Measurements from ENCODE around the gene ABCC8.

The ABCC8 gene

GRCh38 chr11:17394743-17395390 lies 81.8 kb downstream of the ABCC8 start:
- peaks cover 3% of the 10 kb centered on the region; the same call in 1 of the 2 replicates for H3K4me1 ChIP-seq (ENCODE audit: insufficient read depth, low read length)
- H3K27me3 ChIP-seq (ENCODE audit: insufficient read depth, low read length), result no peaks in the 10 kb centered on the region
- H3K27ac ChIP-seq (ENCODE audit: low read depth, low read length), result no peak overlapping the region
- H3K9ac ChIP-seq (ENCODE audit: low read depth, low read length), result no peak overlapping the region
- no peaks in the 10 kb centered on the region for H3K36me3 ChIP-seq (ENCODE audit: insufficient read depth, low read length)
- no peaks in the 10 kb centered on the region for H3K9me3 ChIP-seq (ENCODE audit: insufficient read depth, low read depth, low read length)
- 90% methylated on average over 10 of the region's 10 CpGs for WGBS
- no peak overlapping the region for H3K4me3 ChIP-seq (ENCODE audit: low read length)

GRCh38 chr11:17393472-17393871 lies 83.2 kb downstream of the ABCC8 start:
- no peak overlapping the region for H3K4me3 ChIP-seq (ENCODE audit: low read length)
- 92% methylated on average over 5 of the region's 6 CpGs for WGBS
- H3K27me3 ChIP-seq (ENCODE audit: insufficient read depth, low read length), result peaks cover 3% of the 10 kb centered on the region
- no peak overlapping the region for H3K9ac ChIP-seq (ENCODE audit: low read depth, low read length)
- no peak overlapping the region for H3K27ac ChIP-seq (ENCODE audit: low read depth, low read length)
- no peaks in the 10 kb centered on the region for H3K9me3 ChIP-seq (ENCODE audit: insufficient read depth, low read depth, low read length)
- H3K36me3 ChIP-seq (ENCODE audit: insufficient read depth, low read length), result no peaks in the 10 kb centered on the region
- peaks cover 6% of the 10 kb centered on the region; the same call in 1 of the 2 replicates for H3K4me1 ChIP-seq (ENCODE audit: insufficient read depth, low read length)

- no peak overlapping the region for H3K4me3 ChIP-seq (ENCODE audit: low read length)
- peaks cover 8% of the 10 kb centered on the region for H3K27me3 ChIP-seq (ENCODE audit: insufficient read depth, low read length)
- H3K4me1 ChIP-seq (ENCODE audit: insufficient read depth, low read length), result peaks cover 6% of the 10 kb centered on the region; the same call in 1 of the 2 replicates
- no peak overlapping the region for H3K27ac ChIP-seq (ENCODE audit: low read depth, low read length)
- H3K9me3 ChIP-seq (ENCODE audit: insufficient read depth, low read depth, low read length), result no peaks in the 10 kb centered on the region
- 89% methylated on average over 14 of the region's 14 CpGs for WGBS
- H3K36me3 ChIP-seq (ENCODE audit: insufficient read depth, low read length), result no peaks in the 10 kb centered on the region
- no peak overlapping the region for H3K9ac ChIP-seq (ENCODE audit: low read depth, low read length)
These were observed 83.8 kb downstream of the ABCC8 start for GRCh38 chr11:17392872-17393271.

GRCh38 chr11:17391493-17392355 lies 84.9 kb downstream of the ABCC8 start:
- no peak overlapping the region for H3K4me3 ChIP-seq (ENCODE audit: low read length)
- peaks cover 8% of the 10 kb centered on the region for H3K27me3 ChIP-seq (ENCODE audit: insufficient read depth, low read length)
- H3K9ac ChIP-seq (ENCODE audit: low read depth, low read length), result no peak overlapping the region
- peaks cover 6% of the 10 kb centered on the region; the same call in 1 of the 2 replicates for H3K4me1 ChIP-seq (ENCODE audit: insufficient read depth, low read length)
- H3K9me3 ChIP-seq (ENCODE audit: insufficient read depth, low read depth, low read length), result no peaks in the 10 kb centered on the region
- no peaks in the 10 kb centered on the region for H3K36me3 ChIP-seq (ENCODE audit: insufficient read depth, low read length)
- no peak overlapping the region for H3K27ac ChIP-seq (ENCODE audit: low read depth, low read length)
- WGBS, result 81% methylated on average over 3 of the region's 3 CpGs

- peak overlapping the region; percentile 73 for H3K4me3 ChIP-seq (ENCODE audit: low read length)
- H3K9ac ChIP-seq (ENCODE audit: low read depth, low read length), result no peak overlapping the region
- H3K4me1 ChIP-seq (ENCODE audit: insufficient read depth, low read length), result peaks cover 6% of the 10 kb centered on the region; the same call in 1 of the 2 replicates
- no peaks in the 10 kb centered on the region for H3K9me3 ChIP-seq (ENCODE audit: insufficient read depth, low read depth, low read length)
- 79% methylated on average over 10 of the region's 10 CpGs for WGBS
- no peak overlapping the region for H3K27ac ChIP-seq (ENCODE audit: low read depth, low read length)
- peaks cover 8% of the 10 kb centered on the region for H3K27me3 ChIP-seq (ENCODE audit: insufficient read depth, low read length)
- no peaks in the 10 kb centered on the region for H3K36me3 ChIP-seq (ENCODE audit: insufficient read depth, low read length)
These were observed 86.5 kb downstream of the ABCC8 start for GRCh38 chr11:17389957-17390649.

- 4% methylated on average over 39 of the region's 55 CpGs for WGBS
- no peaks in the 10 kb centered on the region for H3K9me3 ChIP-seq (ENCODE audit: insufficient read depth, low read depth, low read length)
- H3K4me1 ChIP-seq (ENCODE audit: insufficient read depth, low read length), result peaks cover 6% of the 10 kb centered on the region; the same call in 1 of the 2 replicates
- no peak overlapping the region for H3K27ac ChIP-seq (ENCODE audit: low read depth, low read length)
- H3K4me3 ChIP-seq (ENCODE audit: low read length), result peak overlapping the region; percentile 73
- peak overlapping the region; percentile 64 for H3K9ac ChIP-seq (ENCODE audit: low read depth, low read length)
- peaks cover 8% of the 10 kb centered on the region for H3K27me3 ChIP-seq (ENCODE audit: insufficient read depth, low read length)
- no peaks in the 10 kb centered on the region for H3K36me3 ChIP-seq (ENCODE audit: insufficient read depth, low read length)
These were observed 87.3 kb downstream of the ABCC8 start for GRCh38 chr11:17389211-17389956.

- Histone ChIP-seq H3K27me3 (ENCODE audit: insufficient read depth, low read length) (peaks cover 8% of the 10 kb centered on the region), H3K9ac (ENCODE audit: low read depth, low read length) (peak within 1 kb of the TSS; percentile 64), H3K4me1 (ENCODE audit: insufficient read depth, low read length) (peaks cover 6% of the 10 kb centered on the region; the same call in 1 of the 2 replicates), H3K27ac (ENCODE audit: low read depth, low read length) (no peak within 1 kb of the TSS), H3K36me3 (ENCODE audit: insufficient read depth, low read length) (no peaks in the 10 kb centered on the region), H3K9me3 (ENCODE audit: insufficient read depth, low read depth, low read length) (no peaks in the 10 kb centered on the region), H3K4me3 (ENCODE audit: low read length) (peak within 1 kb of the TSS; percentile 73)
- WGBS, result 3% methylated on average over 53 of the region's 53 CpGs
These were observed 87.9 kb downstream of the ABCC8 start, which contains the start of gene KCNJ11 for GRCh38 chr11:17388609-17389210. Gene KCNJ11 (minus strand): TSS chr11:17388659. CDS start chr11:17388091, 568 bp downstream.

- no peaks in the 10 kb centered on the region for H3K9me3 ChIP-seq (ENCODE audit: insufficient read depth, low read depth, low read length)
- H3K9ac ChIP-seq (ENCODE audit: low read depth, low read length), result no peak overlapping the region
- H3K4me3 ChIP-seq (ENCODE audit: low read length), result no peak overlapping the region
- H3K36me3 ChIP-seq (ENCODE audit: insufficient read depth, low read length), result no peaks in the 10 kb centered on the region
- peaks cover 6% of the 10 kb centered on the region; the same call in 1 of the 2 replicates for H3K4me1 ChIP-seq (ENCODE audit: insufficient read depth, low read length)
- peaks cover 8% of the 10 kb centered on the region for H3K27me3 ChIP-seq (ENCODE audit: insufficient read depth, low read length)
- WGBS, result 95% methylated on average over 20 of the region's 20 CpGs
- H3K27ac ChIP-seq (ENCODE audit: low read depth, low read length), result no peak overlapping the region
These were observed 88.8 kb downstream of the ABCC8 start for GRCh38 chr11:17387811-17388210.

- Histone ChIP-seq H3K36me3 (ENCODE audit: insufficient read depth, low read length) (no peaks in the 10 kb centered on the region), H3K27ac (ENCODE audit: low read depth, low read length) (no peak overlapping the region), H3K4me3 (ENCODE audit: low read length) (no peak overlapping the region), H3K27me3 (ENCODE audit: insufficient read depth, low read length) (peaks cover 8% of the 10 kb centered on the region), H3K9ac (ENCODE audit: low read depth, low read length) (no peak overlapping the region), H3K9me3 (ENCODE audit: insufficient read depth, low read depth, low read length) (no peaks in the 10 kb centered on the region), H3K4me1 (ENCODE audit: insufficient read depth, low read length) (peaks cover 6% of the 10 kb centered on the region; the same call in 1 of the 2 replicates)
- 95% methylated on average over 20 of the region's 20 CpGs for WGBS
These were observed 89.4 kb downstream of the ABCC8 start for GRCh38 chr11:17387254-17387653.
